ENCODE results near the gene SLC11A2.

The SLC11A2 gene

DNA sequence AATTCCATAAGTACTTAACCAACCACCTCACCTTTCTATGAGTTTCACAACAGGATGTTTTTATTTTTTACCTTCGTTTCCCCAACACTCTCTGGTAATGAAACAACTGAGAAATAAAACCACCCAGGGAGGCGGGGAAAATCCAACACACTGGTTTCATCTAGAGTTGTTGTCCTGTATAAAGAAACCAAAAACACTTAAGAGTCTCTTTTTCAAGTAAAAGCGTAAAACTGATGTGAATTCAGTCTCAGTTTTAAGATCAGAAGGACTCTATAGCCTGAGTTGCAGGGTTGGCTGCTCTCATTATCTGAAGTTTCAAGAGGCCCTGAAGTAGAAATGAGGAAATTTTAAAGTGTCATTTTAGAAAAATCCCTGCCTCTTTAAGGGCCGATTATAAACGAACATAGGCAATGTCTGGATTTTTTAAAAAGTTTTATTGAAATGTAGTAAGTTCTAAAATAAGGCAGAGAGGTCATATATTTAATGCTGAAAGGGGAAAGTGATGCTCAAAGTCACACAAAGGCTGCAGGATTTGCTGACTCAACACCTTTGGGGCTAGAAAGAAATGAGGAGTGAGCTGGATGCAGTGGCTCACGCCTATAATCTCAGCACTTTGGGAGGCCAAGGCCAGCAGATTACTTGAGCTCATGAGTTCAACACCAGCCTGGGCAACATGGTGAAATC lies 46.7 kb downstream of the SLC11A2 start:
- no peaks in the 10 kb centered on the region for H3K27me3 ChIP-seq (replicated peaks in 2 of 5; ENCODE audit: control insufficient read depth in 4 of 5, insufficient read depth in 5 of 5, low read length in 4 of 5)
- no peaks in the 10 kb centered on the region for H3K9me3 ChIP-seq (ENCODE audit: control extremely low read depth in 1 of 5, control insufficient read depth in 4 of 5, insufficient read depth in 2 of 5, low read depth in 1 of 5, low read length in 4 of 5)
- no peak overlapping the region for H3K4me3 ChIP-seq (ENCODE audit: control insufficient read depth in 1 of 7, extremely low read depth in 1 of 7, insufficient read depth in 4 of 7, low read depth in 2 of 7, low read length in 6 of 7)
- peaks cover 0 to 7% (median 6%) of the 10 kb centered on the region in 4 experiments for H3K36me3 ChIP-seq (ENCODE audit: control insufficient read depth in 4 of 4, insufficient read depth in 4 of 4, low read length in 3 of 4)
- H3K27ac ChIP-seq (ENCODE audit: insufficient read depth in 1 of 2, low read depth in 1 of 2, low read length in 2 of 2, poor library complexity in 1 of 2, severe bottlenecking in 2 of 2) = no peak overlapping the region
- WGBS (ENCODE audit: insufficient coverage) = 100% methylated on average over 4 of the region's 6 CpGs
- CTCF ChIA-PET = no interaction called here
- POLR2A ChIA-PET = no interaction called here
- H3K4me1 ChIP-seq (ENCODE audit: control extremely low read depth in 1 of 4, control insufficient read depth in 4 of 4, insufficient read depth in 4 of 4, low read length in 3 of 4) = no peaks in the 10 kb centered on the region
- DNase-seq = no peak

- ChIA-PET POLR2A (no interaction called here), CTCF (interaction anchor here (0.9 kb wide), 1 partner anchor 50 kb away, joined by 3 read pairs; no protein-coding TSS in a partner anchor)
- DNase-seq = no peak
- Histone ChIP-seq H3K4me1 (ENCODE audit: control extremely low read depth in 1 of 4, control insufficient read depth in 4 of 4, insufficient read depth in 4 of 4, low read length in 3 of 4) (no peaks in the 10 kb centered on the region), H3K4me3 (ENCODE audit: control insufficient read depth in 1 of 7, extremely low read depth in 1 of 7, insufficient read depth in 4 of 7, low read depth in 2 of 7, low read length in 6 of 7) (no peak overlapping the region), H3K27ac (ENCODE audit: insufficient read depth in 1 of 2, low read depth in 1 of 2, low read length in 2 of 2, poor library complexity in 1 of 2, severe bottlenecking in 2 of 2) (no peak overlapping the region), H3K9me3 (ENCODE audit: control extremely low read depth in 1 of 5, control insufficient read depth in 4 of 5, insufficient read depth in 2 of 5, low read depth in 1 of 5, low read length in 4 of 5) (peaks cover 0 to 5% (median 0%) of the 10 kb centered on the region in 5 experiments), H3K36me3 (ENCODE audit: control insufficient read depth in 4 of 4, insufficient read depth in 4 of 4, low read length in 3 of 4) (peaks cover 5 to 20% (median 9%) of the 10 kb centered on the region in 4 experiments), H3K27me3 (replicated peaks in 2 of 5; ENCODE audit: control insufficient read depth in 4 of 5, insufficient read depth in 5 of 5, low read length in 4 of 5) (no peaks in the 10 kb centered on the region)
Measured at GRCh38 chr12:50971946-50972345, 54.2 kb downstream of the SLC11A2 start.

- ChIA-PET POLR2A (no interaction called here), CTCF (no interaction called here)
- Histone ChIP-seq H3K4me1 (ENCODE audit: control extremely low read depth in 1 of 4, control insufficient read depth in 4 of 4, insufficient read depth in 4 of 4, low read length in 3 of 4) (no peaks in the 10 kb centered on the region), H3K9me3 (ENCODE audit: control extremely low read depth in 1 of 5, control insufficient read depth in 4 of 5, insufficient read depth in 2 of 5, low read depth in 1 of 5, low read length in 4 of 5) (no peaks in the 10 kb centered on the region), H3K4me3 (ENCODE audit: control insufficient read depth in 1 of 7, extremely low read depth in 1 of 7, insufficient read depth in 4 of 7, low read depth in 2 of 7, low read length in 6 of 7) (no peak overlapping the region), H3K36me3 (ENCODE audit: control insufficient read depth in 4 of 4, insufficient read depth in 4 of 4, low read length in 3 of 4) (peaks cover 0 to 10% (median 5%) of the 10 kb centered on the region in 4 experiments), H3K27ac (ENCODE audit: insufficient read depth in 1 of 2, low read depth in 1 of 2, low read length in 2 of 2, poor library complexity in 1 of 2, severe bottlenecking in 2 of 2) (no peak overlapping the region), H3K27me3 (replicated peaks in 2 of 5; ENCODE audit: control insufficient read depth in 4 of 5, insufficient read depth in 5 of 5, low read length in 4 of 5) (no peaks in the 10 kb centered on the region)
- no peak for DNase-seq
- no CpG with 5 or more reads among the region's 1 CpG for WGBS (ENCODE audit: insufficient coverage)
Measured at GRCh38 chr12:50964432-50964831, 61.8 kb downstream of the SLC11A2 start.

DNA sequence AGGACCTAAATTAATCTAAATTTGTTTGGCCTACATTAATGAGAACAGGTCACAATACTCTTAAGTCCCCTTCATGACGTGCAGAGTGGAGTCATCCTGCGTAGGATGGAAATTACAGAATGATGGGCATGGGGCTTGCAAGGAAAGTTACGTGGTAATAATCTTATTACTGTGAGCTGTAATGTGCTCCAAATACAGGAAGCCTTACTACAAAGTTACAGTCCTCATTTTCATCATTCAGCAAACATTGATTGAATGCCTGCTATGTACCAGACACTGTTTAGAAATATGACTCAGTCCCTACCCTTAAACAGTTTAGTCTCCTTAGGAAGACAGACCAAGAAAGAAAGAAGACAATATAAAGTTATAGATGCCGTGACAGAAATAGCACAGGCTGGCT lies 64.5 kb downstream of the SLC11A2 start:
- peaks cover 0 to 6% (median 2%) of the 10 kb centered on the region in 4 experiments for H3K36me3 ChIP-seq (ENCODE audit: control insufficient read depth in 4 of 4, insufficient read depth in 4 of 4, low read length in 3 of 4)
- H3K27me3 ChIP-seq (replicated peaks in 2 of 5; ENCODE audit: control insufficient read depth in 4 of 5, insufficient read depth in 5 of 5, low read length in 4 of 5) = no peaks in the 10 kb centered on the region
- WGBS (ENCODE audit: insufficient coverage) = 80% methylated on average over 1 of the region's 4 CpGs
- H3K27ac ChIP-seq (ENCODE audit: insufficient read depth in 1 of 2, low read depth in 1 of 2, low read length in 2 of 2, poor library complexity in 1 of 2, severe bottlenecking in 2 of 2) = no peak overlapping the region
- POLR2A ChIA-PET = no interaction called here
- no peaks in the 10 kb centered on the region for H3K4me1 ChIP-seq (ENCODE audit: control extremely low read depth in 1 of 4, control insufficient read depth in 4 of 4, insufficient read depth in 4 of 4, low read length in 3 of 4)
- H3K4me3 ChIP-seq (ENCODE audit: control insufficient read depth in 1 of 7, extremely low read depth in 1 of 7, insufficient read depth in 4 of 7, low read depth in 2 of 7, low read length in 6 of 7) = no peak overlapping the region
- no peak for DNase-seq
- CTCF ChIA-PET = interaction anchor here (0.8 to 1.7 kb wide), 2 partner anchors 25 to 197 kb away, joined by 3 to 6 read pairs; partner anchors contain the start of gene ATF1
- H3K9me3 ChIP-seq (ENCODE audit: control extremely low read depth in 1 of 5, control insufficient read depth in 4 of 5, insufficient read depth in 2 of 5, low read depth in 1 of 5, low read length in 4 of 5) = no peaks in the 10 kb centered on the region

DNA sequence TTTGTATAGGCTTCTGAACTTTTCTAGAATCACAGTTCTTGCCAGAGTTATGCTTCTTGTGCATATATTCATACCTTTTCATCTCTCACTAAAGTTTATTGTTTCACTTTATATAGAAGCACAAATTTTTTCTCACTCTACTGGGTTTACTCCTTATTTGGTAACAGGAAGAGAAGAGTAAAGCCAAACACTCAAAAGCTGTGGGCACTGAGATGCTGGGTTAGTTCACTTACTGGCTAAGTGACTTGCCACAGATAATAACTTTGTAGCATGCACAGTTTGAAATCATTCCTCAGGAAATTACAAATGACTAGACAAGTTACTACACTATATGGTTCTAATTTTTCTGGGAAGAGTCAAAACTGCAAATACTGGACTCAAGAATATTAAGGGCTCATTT lies 66.1 kb downstream of the SLC11A2 start:
- H3K9me3 ChIP-seq (ENCODE audit: control extremely low read depth in 1 of 5, control insufficient read depth in 4 of 5, insufficient read depth in 2 of 5, low read depth in 1 of 5, low read length in 4 of 5) = no peaks in the 10 kb centered on the region
- no peaks in the 10 kb centered on the region for H3K36me3 ChIP-seq (ENCODE audit: control insufficient read depth in 4 of 4, insufficient read depth in 4 of 4, low read length in 3 of 4)
- no peaks in the 10 kb centered on the region for H3K27me3 ChIP-seq (replicated peaks in 2 of 5; ENCODE audit: control insufficient read depth in 4 of 5, insufficient read depth in 5 of 5, low read length in 4 of 5)
- no peak overlapping the region for H3K27ac ChIP-seq (ENCODE audit: insufficient read depth in 1 of 2, low read depth in 1 of 2, low read length in 2 of 2, poor library complexity in 1 of 2, severe bottlenecking in 2 of 2)
- CTCF ChIA-PET = interaction anchor here (0.7 to 1.7 kb wide), 2 partner anchors 26 to 109 kb away, joined by 3 to 6 read pairs; no protein-coding TSS in a partner anchor
- POLR2A ChIA-PET = no interaction called here
- H3K4me3 ChIP-seq (ENCODE audit: control insufficient read depth in 1 of 7, extremely low read depth in 1 of 7, insufficient read depth in 4 of 7, low read depth in 2 of 7, low read length in 6 of 7) = no peak overlapping the region
- H3K4me1 ChIP-seq (ENCODE audit: control extremely low read depth in 1 of 4, control insufficient read depth in 4 of 4, insufficient read depth in 4 of 4, low read length in 3 of 4) = no peaks in the 10 kb centered on the region
- DNase-seq = peak in 2 of 3 donors; percentile 9 to 19

DNA sequence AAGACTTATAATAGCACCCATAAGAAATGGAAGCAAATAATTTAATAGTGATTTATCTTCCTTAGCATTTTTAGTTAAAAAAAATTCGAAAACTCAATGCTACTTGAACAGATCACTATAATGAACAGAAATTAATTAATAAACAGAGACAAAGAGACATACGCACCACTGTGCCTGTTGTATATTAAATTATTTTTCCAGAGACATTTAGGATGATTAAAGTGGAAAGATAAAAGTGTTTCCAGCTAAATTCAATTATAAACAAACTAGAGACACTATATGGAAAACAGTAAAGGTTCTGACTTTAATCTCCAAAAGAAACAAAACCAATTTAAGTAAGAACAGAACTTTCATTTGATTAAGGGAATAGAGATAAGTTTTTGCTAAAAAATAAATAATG lies 70.5 kb downstream of the SLC11A2 start:
- H3K27me3 ChIP-seq (replicated peaks in 2 of 5; ENCODE audit: control insufficient read depth in 4 of 5, insufficient read depth in 5 of 5, low read length in 4 of 5) = no peaks in the 10 kb centered on the region
- DNase-seq = no peak
- H3K27ac ChIP-seq (ENCODE audit: insufficient read depth in 1 of 2, low read depth in 1 of 2, low read length in 2 of 2, poor library complexity in 1 of 2, severe bottlenecking in 2 of 2) = no peak overlapping the region
- WGBS (ENCODE audit: insufficient coverage) = no CpG with 5 or more reads among the region's 2 CpGs
- no peaks in the 10 kb centered on the region for H3K4me1 ChIP-seq (ENCODE audit: control extremely low read depth in 1 of 4, control insufficient read depth in 4 of 4, insufficient read depth in 4 of 4, low read length in 3 of 4)
- ChIA-PET CTCF (interaction anchor here (1.3 kb wide), 1 partner anchor 31 kb away, joined by 3 read pairs; no protein-coding TSS in a partner anchor), POLR2A (interaction anchor here (1.0 kb wide), 1 partner anchor 16 kb away, joined by 3 read pairs; no protein-coding TSS in a partner anchor)
- no peak overlapping the region for H3K4me3 ChIP-seq (ENCODE audit: control insufficient read depth in 1 of 7, extremely low read depth in 1 of 7, insufficient read depth in 4 of 7, low read depth in 2 of 7, low read length in 6 of 7)
- no peaks in the 10 kb centered on the region for H3K9me3 ChIP-seq (ENCODE audit: control extremely low read depth in 1 of 5, control insufficient read depth in 4 of 5, insufficient read depth in 2 of 5, low read depth in 1 of 5, low read length in 4 of 5)
- no peaks in the 10 kb centered on the region for H3K36me3 ChIP-seq (ENCODE audit: control insufficient read depth in 4 of 4, insufficient read depth in 4 of 4, low read length in 3 of 4)

- Histone ChIP-seq H3K4me1 (ENCODE audit: control extremely low read depth in 1 of 4, control insufficient read depth in 4 of 4, insufficient read depth in 4 of 4, low read length in 3 of 4) (no peaks in the 10 kb centered on the region), H3K4me3 (ENCODE audit: control insufficient read depth in 1 of 7, extremely low read depth in 1 of 7, insufficient read depth in 4 of 7, low read depth in 2 of 7, low read length in 6 of 7) (no peak overlapping the region), H3K27me3 (replicated peaks in 2 of 5; ENCODE audit: control insufficient read depth in 4 of 5, insufficient read depth in 5 of 5, low read length in 4 of 5) (no peaks in the 10 kb centered on the region), H3K36me3 (ENCODE audit: control insufficient read depth in 4 of 4, insufficient read depth in 4 of 4, low read length in 3 of 4) (no peaks in the 10 kb centered on the region), H3K9me3 (ENCODE audit: control extremely low read depth in 1 of 5, control insufficient read depth in 4 of 5, insufficient read depth in 2 of 5, low read depth in 1 of 5, low read length in 4 of 5) (no peaks in the 10 kb centered on the region), H3K27ac (ENCODE audit: insufficient read depth in 1 of 2, low read depth in 1 of 2, low read length in 2 of 2, poor library complexity in 1 of 2, severe bottlenecking in 2 of 2) (no peak overlapping the region)
- no CpG with 5 or more reads among the region's 1 CpG for WGBS (ENCODE audit: insufficient coverage)
- CTCF ChIA-PET = interaction anchor here (1.3 kb wide), 1 partner anchor 32 kb away, joined by 3 read pairs; no protein-coding TSS in a partner anchor
- POLR2A ChIA-PET = interaction anchor here (1.0 kb wide), 1 partner anchor 15 kb away, joined by 3 read pairs; no protein-coding TSS in a partner anchor
- no peak for DNase-seq
Measured at GRCh38 chr12:50955288-50955687, 70.9 kb downstream of the SLC11A2 start.
